GM19328 (cell line): ENCODE measurements around the gene RANBP3.
"Not testable (repeated sequence)": the region's sequence is repeated elsewhere in the genome, so short reads cannot be mapped to it uniquely, and the experiment has no call there.

Experiments
- ATAC-seq: cut with Tn5 transposase; IDR thresholded peaks from one replicate; pipeline ENCODE4 v1.9.1; 2021; ENCODE audit warnings: mild to moderate bottlenecking, moderate library complexity; ENCODE audit not compliant: unreplicated experiment

The RANBP3 gene

DNA sequence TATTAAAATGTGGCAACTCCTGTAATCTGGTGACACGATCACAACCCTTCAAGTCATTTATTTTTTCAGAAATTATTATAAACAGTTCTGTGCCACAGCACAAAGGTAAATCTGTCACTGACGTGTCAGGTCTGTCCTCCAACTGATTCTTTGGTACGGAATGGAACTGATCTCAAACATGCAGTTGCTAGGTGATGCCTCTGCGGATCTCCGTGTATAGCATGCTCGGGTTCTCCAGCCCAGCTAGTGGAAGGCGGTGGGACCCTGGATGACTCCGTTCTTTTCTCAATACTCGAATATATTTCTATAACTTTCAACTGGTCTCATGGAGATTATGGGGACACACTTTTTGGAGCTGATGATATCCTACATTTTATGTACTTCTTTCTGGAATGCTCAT, 11.0 kb downstream of the RANBP3 start:
- no peak for ATAC-seq

DNA sequence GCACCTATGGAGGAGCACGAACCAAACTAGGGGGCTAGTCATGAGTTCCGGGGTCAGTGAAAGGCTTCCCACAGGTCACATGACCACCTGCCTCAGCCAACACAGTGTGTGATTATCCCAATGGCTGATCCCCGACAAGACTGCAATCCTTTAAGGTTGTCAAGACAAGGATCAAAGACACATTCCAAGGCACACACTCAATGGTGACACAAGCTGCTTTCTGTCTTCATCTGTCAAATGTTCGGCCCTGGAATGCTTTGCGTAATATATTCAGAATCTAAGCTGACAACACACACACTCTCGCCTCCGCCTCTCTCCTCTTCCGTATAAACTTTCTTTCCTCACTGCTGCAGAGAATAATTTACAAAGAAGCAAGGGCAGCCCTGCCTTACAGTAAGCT, 11.7 kb downstream of the RANBP3 start:
- ATAC-seq: no peak

DNA sequence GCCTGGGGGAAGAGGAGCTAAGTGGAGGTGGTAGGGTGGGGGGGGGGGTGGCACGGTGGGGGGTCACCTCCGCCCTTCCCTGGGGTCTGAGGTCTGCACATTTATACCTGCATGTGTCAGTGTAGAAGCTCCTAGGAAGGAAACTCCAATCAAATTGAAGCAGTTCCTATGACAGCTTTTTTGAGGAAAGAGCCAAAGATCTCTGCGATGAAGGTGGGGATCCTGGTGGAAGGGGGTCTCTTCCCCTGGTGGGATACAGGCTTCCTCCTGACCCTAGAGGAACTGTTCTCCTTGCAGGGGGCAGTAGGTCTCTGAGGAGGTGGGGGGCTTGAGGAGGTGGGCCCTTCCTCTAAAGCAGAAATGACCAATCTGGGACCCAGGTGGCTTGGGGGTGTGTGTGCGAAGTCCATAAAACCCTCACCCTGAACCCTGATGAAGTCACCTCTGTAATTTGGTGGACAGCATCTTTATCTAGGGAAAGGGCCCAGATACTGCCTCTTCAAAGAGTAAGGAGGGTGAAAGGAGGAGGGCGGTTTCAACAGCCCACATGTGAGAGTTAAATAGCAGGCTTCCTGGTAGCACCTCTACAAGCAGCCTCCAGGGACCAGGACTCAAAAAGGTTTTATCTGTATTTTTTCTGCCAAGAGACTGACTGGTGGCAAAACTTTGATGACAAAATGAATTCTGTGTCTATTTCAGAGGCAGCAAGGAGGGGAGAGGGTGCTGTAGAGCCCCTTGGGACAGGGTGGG, 12.9 kb downstream of the RANBP3 start:
- no peak for ATAC-seq

DNA sequence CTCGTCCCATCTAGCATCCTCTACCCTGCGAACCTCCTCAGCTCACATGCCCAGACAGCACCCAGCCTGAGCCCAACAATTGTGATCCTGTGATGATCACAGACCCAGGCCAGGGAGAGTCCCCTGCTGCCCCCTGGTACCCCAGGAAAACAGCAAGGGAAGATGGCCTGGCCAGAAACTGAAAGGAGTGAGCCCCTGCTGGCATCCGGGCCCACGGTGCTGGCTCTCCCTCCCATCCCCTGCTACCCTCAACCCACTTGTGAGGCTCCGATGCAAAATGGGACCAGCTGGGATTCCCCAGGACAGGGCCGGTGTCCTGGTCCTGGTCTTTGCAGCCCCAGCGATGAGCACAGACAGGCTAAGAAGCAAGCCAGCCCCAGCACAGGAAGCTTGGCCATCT, 14.1 kb downstream of the RANBP3 start:
- no peak for ATAC-seq

DNA sequence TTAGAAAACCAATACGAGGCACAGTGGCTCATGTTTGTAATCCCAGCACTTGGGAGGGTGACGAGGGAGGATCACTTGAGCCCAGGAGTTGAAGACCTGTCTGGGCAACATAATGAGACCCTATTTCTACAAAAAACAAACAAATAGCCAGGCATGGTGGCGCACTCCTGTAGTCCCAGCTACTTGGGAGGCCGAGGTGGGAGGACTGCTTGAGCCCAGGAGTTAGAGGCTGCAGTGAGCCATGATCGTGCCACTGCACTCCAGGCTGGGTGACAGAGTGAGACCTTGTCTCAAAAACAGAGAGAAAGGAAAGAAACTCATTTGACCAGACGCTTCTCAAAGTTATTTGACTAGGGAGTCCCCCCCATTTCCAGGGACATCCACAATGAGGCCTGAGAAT, 14.7 kb downstream of the RANBP3 start:
- ATAC-seq: not testable (repeated sequence)

DNA sequence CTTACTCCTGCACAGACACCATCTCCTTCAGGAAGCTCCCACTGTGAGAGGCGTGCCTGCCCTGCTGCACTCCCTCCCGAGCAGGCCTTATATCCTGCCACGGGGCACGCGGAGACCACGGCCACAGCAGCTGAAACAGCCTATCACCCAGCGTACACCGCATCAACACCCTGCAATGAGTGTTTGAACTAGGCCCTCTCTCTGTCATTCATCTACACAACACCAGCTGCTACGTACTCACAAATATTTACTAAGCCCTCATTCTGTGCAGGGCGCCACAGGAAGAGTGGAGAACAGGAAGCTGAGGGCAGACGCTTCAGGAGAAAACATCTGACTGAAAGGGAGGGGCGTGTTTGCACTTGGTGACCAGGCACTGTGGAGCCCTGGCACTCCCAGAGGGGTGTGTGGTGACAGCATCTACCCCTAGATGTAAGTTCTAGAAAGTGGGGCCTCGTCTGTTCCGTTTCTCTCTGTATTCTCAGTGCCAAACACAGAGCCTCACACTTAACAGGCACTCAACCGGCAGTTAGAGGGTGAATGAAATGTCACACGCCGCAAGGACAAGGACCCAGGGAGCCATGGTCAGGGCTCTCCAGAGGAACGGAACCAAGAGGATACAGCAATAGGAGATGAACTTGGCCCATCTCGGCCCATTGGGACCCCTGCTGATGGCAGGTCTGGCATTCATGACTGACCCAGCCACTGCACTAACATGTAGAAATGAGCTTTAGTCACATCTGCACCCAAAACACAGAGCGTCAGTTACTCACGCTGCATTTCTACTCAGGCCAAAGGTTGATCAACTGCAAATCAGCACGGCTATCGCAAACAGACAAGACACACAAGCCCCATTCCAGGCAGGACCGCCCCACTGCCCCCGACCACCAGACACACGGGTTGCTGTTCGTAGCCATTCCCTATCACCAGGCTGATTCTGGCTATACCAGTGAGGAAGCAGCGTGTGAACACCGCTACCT, 15.7 kb downstream of the RANBP3 start:
- no peak for ATAC-seq

DNA sequence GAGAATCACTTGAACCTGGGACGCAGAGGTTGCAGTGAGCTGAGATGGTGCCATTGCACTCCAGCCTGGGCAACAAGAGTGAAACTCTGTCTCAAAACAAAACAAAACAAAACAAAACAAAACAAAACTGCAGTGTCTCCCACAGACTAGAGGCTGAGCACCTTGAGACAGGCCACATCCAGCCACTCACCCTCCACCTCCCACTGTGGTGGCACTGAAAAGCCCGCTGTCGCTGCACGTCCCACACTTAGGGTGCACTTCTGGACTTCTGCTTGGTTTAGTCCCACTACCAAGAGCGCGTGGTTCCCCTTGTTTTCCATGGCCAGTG, 16.3 kb downstream of the RANBP3 start:
- not testable (repeated sequence) for ATAC-seq

DNA sequence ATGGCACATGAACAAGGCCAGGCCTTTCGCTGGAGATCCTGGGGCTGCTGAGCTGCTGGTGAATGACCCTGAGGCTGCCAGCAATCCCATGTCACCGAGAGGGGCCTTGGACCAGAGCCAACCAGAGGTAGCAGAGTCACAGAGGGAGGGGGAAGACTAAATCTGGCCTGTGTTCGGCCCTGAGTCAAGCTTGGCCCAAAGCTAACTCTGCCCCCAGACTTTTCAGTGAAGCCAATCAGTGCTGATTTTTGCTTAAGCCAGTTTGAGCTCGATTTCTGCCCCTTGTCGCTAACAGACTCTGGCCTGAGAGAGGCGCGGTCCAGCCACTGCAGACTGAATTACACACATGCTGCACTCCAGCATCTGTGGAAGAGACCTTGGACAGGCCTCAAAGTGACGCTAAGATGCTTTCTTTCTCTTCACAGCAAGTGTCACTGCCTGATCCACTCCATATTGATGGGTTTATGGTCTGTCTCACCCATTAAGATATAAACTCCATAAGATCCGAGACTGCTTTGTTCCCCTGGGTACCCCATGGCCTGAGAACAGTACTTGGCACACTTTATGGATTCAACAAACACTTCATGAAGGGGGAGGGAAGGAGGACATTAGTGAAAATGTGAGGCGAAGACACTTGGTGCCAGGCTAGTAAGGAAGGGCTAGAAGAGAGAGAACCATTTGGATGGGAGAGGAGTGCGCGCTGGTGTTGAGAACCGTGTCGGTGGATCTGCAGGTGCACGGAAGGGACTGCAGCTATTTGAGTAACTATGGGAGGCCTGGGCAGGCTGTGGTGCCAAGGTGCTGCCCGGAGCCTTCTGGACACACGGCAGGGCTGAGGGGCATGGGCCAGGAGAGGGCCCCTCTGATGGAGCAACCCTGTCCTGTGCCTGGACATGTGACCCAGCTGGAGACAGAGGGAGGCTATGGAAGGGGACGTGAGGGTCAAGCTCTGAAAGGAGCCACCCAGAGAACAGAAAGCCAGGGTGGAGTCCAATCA, 17.6 kb downstream of the RANBP3 start:
- no peak for ATAC-seq

DNA sequence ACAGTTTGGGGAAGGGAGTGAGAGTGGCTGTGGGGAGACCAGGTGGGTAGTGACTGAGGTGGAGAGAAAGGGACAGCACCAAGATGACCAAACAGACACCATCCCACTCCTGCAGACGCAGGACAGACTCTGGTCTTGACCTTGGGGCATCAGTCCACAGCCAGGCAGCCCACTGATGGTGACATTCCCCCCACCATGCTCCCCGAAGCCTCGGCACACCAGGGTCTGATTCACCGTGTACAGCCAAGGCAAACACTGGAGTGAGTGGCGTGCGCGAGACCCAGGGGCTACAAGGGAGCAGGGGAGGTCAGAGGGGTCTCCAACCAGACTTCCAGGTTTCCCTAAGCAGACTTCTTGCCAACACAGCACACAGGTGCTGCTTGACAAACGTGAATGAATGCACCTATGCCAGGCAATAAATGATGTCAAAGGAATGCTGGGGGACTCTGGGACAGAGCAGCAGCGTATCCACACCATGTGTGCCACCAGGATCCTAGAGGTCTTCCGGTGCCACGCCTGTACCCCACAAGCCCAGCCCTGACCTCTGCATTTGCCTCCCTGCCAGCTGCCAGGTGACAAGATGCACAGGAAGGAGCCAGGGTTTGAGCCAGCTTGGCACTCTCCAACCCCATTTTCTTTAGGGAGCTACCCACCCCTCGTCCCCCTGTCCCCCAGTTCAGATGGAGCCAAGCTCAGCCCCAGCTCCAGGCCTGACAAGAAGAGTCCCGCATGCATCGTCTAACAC, 18.5 kb downstream of the RANBP3 start:
- ATAC-seq: no peak

DNA sequence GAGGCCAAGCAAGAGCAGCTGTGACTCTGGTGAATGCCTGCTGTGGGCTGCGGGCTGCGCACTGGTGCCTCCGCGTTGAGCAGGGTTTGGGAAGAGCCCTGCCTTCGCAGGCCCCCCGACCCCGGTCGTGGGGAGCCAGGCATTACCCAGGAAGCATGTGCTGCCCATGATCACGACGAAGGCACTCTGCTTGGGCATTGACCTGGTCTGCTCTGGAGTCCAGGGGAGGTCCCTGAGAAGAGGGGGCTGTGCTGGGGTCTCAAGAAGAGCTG, 19.2 kb downstream of the RANBP3 start:
- ATAC-seq: no peak

DNA sequence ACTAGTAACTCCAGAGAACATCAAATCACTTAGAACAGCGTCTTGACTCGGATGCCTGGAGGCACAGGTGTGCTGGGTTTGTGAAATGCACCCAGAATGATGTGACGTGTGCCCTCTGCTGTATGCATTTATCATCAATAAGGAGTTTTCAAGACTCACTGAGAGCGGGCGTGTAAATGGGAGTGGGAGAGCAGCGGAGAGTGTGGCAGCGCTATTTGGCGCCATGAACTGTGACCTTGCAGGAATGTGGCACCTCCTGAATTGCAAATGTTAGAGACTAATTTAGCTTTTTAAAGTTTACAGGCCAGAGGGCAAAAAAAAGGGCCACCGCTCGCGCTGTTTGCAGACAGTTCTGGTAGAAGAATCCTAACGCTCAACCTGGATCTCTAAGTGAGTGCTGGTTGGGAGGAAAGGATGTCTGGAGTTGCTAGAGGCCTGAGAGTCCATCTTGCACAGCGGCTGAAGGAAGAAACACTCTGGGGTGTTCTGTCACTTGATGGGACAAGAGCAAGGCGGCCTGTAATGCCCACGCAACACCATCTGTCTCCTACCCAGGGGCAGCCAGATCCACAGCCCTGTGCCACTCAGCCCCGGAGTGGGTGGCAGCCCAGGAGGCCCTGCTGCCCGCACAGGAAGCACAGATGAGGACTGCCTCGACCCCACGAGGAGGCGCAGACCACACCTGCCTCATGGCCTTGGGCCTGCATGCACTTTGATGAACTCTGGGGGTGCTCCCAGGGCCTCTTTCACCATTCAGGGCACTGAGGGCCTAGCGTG, 19.7 kb downstream of the RANBP3 start:
- no peak for ATAC-seq

DNA sequence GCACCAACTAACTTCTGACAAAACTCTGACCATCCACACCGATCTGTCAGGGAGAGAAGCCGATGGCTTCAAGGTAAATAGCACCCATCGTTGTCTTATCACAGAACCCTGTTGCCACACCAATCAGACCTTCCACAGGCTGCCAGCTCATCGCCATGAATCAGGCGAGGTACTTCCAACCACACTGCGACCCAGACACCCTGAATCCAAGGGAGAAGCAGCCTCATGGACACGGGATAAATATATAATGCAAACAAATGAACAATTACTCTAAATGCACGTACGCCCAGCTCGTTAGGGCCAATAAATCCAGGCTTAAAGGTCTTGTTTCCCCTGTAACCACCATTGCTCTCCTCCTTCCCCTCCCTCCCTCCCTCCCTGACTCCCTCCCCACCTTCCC, 20.8 kb downstream of the RANBP3 start:
- ATAC-seq: no peak

DNA sequence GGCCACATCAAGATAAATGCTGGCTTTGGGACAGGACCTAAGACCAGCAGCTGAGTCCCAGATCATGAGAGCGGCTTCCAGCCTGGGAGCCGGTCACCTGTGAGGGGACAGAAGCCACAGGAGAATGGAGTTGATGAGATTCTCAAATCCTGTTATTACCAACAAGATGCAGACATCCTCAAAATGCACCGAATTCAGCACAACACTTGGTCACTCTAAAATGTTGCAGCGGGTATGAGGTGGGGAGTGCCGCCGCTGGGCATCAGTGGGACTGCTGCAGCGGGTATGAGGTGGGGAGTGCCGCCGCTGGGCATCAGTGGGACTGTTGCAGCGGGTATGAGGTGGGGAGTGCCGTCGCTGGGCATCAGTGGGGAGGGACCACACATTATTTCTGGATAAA, 21.2 kb downstream of the RANBP3 start:
- ATAC-seq: no peak

DNA sequence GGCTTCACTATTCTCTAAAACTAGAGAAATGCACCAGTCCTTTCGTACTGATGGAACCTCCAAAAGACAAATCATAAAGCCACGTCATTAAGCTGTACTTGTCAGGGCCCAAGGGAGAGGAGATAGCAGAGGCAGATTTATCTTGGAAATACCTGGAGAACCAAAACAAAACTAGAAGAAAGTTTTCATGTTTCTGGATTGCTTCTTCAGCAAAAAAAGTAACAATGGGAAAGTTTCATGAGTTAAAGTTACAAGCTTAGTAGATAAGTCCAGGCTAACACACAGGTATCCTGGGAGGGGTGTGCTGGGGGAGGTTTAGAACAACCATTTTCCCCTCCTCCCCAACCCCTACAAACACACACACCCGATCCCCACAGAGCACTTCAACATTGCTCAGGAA, 21.6 kb downstream of the RANBP3 start:
- ATAC-seq: no peak

DNA sequence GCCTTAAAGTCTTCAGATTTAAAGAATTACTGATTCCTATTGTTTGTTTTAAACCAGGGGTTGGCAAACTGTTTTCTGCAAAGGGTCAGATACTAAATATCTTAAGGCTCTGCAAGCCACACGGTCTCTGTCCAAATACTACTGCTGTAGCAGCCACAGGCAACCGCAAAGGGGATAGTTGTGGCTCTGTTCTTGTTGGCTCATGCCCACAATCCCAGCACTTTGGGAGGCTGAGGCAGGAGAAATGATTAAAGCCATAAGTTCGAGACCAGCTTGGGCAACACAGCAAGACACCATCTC, 22.4 kb downstream of the RANBP3 start:
- ATAC-seq: no peak

DNA sequence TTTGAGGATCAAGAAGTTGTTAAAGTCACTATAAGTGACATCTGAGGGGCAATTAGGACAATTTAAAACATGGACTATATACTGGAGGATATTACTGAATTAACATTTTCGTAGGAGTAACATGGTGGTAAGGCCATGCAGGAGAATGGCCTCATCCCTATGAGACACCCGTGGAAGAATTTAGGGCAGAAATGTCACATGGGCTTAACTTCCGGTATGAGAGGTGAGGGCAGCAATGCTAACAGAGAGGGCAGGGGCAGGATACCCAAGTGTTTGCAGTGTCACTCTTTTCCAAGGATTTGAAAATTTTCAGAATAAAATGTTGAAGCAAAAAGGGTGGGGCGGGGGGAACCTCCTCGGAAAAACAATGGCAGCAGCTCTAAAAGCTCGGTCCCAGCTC, 23.6 kb downstream of the RANBP3 start:
- no peak for ATAC-seq

DNA sequence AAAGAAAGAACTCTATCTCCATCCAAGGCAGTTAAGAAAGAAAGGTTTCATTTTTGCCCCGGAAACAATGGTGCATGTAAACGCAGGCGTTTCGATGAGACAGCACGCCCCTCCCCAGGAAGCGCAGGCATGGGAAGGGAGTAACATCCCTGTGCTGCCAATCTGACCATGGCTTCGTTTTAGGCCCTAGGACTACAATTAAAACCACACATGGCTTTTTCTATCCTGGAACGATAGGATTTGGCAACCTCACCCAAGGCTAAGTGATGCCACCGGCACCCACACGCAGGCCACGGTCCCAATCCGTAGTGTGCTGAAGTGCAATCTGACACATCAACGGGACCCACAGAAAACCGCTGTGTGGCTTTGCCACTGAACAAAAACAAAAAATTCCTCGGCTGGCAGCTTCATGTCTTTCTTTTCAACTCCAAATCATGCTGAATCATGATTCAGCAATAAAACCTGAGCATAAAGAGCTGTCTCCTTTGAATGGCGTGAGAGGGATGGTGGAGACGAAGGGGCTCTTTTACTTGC, 24.2 kb downstream of the RANBP3 start:
- no peak for ATAC-seq

DNA sequence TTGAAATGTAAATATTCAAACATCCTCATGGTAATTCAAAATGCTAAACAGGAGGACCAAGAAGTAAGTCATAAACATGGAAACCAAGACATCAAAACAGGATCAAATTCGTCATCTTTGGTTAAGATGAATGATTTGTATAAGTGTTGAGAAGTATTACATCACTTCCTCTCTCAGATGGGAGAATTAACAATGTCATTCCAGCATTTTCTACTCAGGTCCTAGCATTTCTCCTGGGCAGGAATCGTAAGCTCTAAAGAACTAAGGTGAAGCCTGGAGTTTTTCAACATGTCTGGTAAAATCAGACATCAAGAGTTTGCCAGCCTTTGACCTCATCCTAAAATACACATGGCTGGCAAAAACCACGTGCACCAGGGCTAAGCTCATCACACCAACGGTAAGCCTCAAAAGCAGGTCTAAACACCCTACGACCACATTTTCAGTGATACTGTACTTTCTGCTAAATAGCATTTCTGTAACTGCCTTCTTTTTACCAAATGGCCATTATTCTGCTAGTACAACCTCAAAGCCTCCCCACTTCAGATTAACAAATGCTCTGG, 24.8 kb downstream of the RANBP3 start:
- no peak for ATAC-seq

DNA sequence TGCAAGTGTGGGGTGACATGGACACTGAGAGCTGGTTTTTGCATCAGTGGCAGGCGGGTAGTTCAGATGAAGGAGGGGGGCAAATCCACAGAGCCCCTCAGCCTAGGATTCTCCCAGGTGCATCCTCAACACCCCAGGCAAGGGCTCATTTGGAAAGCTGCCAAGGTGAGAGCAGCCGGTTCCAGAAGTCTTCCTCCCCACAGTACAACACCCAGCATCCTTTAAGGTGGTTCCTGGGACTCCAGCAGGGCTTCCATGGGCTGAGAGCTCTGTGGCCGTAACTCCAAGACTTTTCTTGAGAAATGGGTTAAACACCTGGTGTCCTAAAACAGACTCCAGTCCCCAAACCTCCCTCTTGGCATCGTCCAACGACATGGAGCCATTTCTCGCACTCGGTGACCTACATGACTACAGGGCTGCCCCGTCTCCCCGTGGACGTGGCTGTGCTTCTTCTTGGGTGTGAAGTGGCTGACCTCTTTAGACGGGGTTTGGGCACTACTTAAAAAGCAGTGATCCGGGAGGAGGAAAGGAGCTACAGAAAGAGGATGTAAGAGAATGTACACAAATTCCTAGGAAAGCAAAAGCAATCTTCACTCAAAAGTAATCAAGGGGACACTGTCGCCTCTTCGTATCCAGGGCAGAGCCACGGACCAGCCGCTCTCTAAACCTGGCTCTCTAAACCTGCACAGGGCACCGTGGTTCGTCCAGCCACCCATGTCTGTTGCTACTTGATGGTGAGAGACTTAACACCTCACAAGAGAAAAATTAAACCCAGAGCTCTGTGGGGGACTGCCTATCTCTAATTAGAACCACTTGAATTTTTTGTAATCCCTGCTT, 25.5 kb downstream of the RANBP3 start:
- no peak for ATAC-seq
